ENCODE results near the gene YTHDC2.

YTHDC2 gene

GRCh38 chr5:113552620-113553019, 39.1 kb downstream of the YTHDC2 start:
- no peak for DNase-seq (ENCODE audit: low read depth)
- no peak overlapping the region for H3K4me3 ChIP-seq (ENCODE audit: control insufficient read depth, low read depth, low read length)
- no peak for TF ChIP-seq CTCF (conservative IDR thresholded peaks at IDR 0.05; ENCODE audit: control insufficient read depth, insufficient read depth, low read depth, low read length)

- no peak overlapping the region for H3K4me3 ChIP-seq (ENCODE audit: control insufficient read depth, low read depth, low read length)
- TF ChIP-seq CTCF (conservative IDR thresholded peaks at IDR 0.05; ENCODE audit: control insufficient read depth, insufficient read depth, low read depth, low read length): no peak
- no peak for DNase-seq (ENCODE audit: low read depth)
Measured at GRCh38 chr5:113562828-113563400, 49.4 kb downstream of the YTHDC2 start.

- TF ChIP-seq CTCF (conservative IDR thresholded peaks at IDR 0.05; ENCODE audit: control insufficient read depth, insufficient read depth, low read depth, low read length): no peak
Measured at GRCh38 chr5:113569396-113569795, 55.9 kb downstream of the YTHDC2 start.

GRCh38 chr5:113572716-113573115, 59.2 kb downstream of the YTHDC2 start:
- no peak overlapping the region for H3K4me3 ChIP-seq (ENCODE audit: control insufficient read depth, low read depth, low read length)
- DNase-seq (ENCODE audit: low read depth): peak; percentile 7
- no peak for TF ChIP-seq CTCF (conservative IDR thresholded peaks at IDR 0.05; ENCODE audit: control insufficient read depth, insufficient read depth, low read depth, low read length)

More at GRCh38 chr5:113569396-113569795, 55.9 kb downstream of the YTHDC2 start:
- H3K4me3 ChIP-seq (ENCODE audit: control insufficient read depth, low read depth, low read length): no peak overlapping the region
- no peak for DNase-seq (ENCODE audit: low read depth)

GRCh38 chr5:113574417-113574816, 60.9 kb downstream of the YTHDC2 start:
- H3K4me3 ChIP-seq (ENCODE audit: control insufficient read depth, low read depth, low read length): no peak overlapping the region
- no peak for TF ChIP-seq CTCF (conservative IDR thresholded peaks at IDR 0.05; ENCODE audit: control insufficient read depth, insufficient read depth, low read depth, low read length)
- DNase-seq (ENCODE audit: low read depth): peak; percentile 91

- no peak overlapping the region for H3K4me3 ChIP-seq (ENCODE audit: control insufficient read depth, low read depth, low read length)
- no peak for DNase-seq (ENCODE audit: low read depth)
- TF ChIP-seq CTCF (conservative IDR thresholded peaks at IDR 0.05; ENCODE audit: control insufficient read depth, insufficient read depth, low read depth, low read length): no peak
Measured at GRCh38 chr5:113575074-113575473, 61.6 kb downstream of the YTHDC2 start.

GRCh38 chr5:113578091-113578490, 64.6 kb downstream of the YTHDC2 start:
- no peak for TF ChIP-seq CTCF (conservative IDR thresholded peaks at IDR 0.05; ENCODE audit: control insufficient read depth, insufficient read depth, low read depth, low read length)
- no peak for DNase-seq (ENCODE audit: low read depth)
- no peak overlapping the region for H3K4me3 ChIP-seq (ENCODE audit: control insufficient read depth, low read depth, low read length)
